ENCODE measurements around the gene CYP2C8. TPM values are rescaled to one million over a fixed set of nuclear protein-coding genes. Genes with fewer than 3 reads are reported as not detected.
"Not testable (repeated sequence)": the region's sequence is repeated elsewhere in the genome, so short reads cannot be mapped to it uniquely, and the experiment has no call there.

The CYP2C8 gene
- 1 to 10 TPM; 3.1 to 3.4 TPM for total RNA-seq
- polyA plus RNA-seq (2013, experiment 1 of 2): 1.1 TPM
- polyA plus RNA-seq (2013, experiment 2 of 2): 1.4 TPM
- long read RNA-seq, experiment 1, partial matches to known transcripts: 0 of 1 reads
- long read RNA-seq, experiment 1, other reads (novel, unspliced or antisense): 1 of 1 reads
- long read RNA-seq, experiment 2, partial matches to known transcripts: 3 of 5 reads
- long read RNA-seq, experiment 2, other reads (novel, unspliced or antisense): 2 of 5 reads
- long read RNA-seq, experiment 3, partial matches to known transcripts: 0 of 8 reads
- long read RNA-seq, experiment 3, other reads (novel, unspliced or antisense): 8 of 8 reads
- long read RNA-seq, experiment 4, partial matches to known transcripts: 0 of 1 reads
- long read RNA-seq, experiment 4, other reads (novel, unspliced or antisense): 1 of 1 reads

- Histone ChIP-seq H3K27me3 (ENCODE audit: control insufficient read depth, insufficient read depth, low read length, poor library complexity, severe bottlenecking) (no peaks in the 10 kb centered on the region), H3K9me3 (ENCODE audit: control insufficient read depth, low read length) (peaks cover 4% of the 10 kb centered on the region), H3K4me3 (ENCODE audit: low read length) (no peak within 1 kb of the TSS), H3K27ac (ENCODE audit: low read depth, low read length) (no peak within 1 kb of the TSS), H3K9ac (ENCODE audit: extremely low read depth, low read length, poor library complexity, severe bottlenecking) (no peak within 1 kb of the TSS), H3K4me1 (ENCODE audit: control insufficient read depth, insufficient read depth, low read length) (no peaks in the 10 kb centered on the region), H3K36me3 (ENCODE audit: control insufficient read depth, insufficient read depth, low read length) (no peaks in the 10 kb centered on the region)
- no peaks in the 10 kb centered on the region for H3K4me1 Mint-ChIP-seq
- H3K36me3 Mint-ChIP-seq (ENCODE audit: low read depth): peaks cover 2% of the 10 kb centered on the region
- TF ChIP-seq CTCF (conservative IDR thresholded peaks at IDR 0.05): no peak
- H3K27me3 Mint-ChIP-seq (ENCODE audit: insufficient read depth): peaks cover 3% of the 10 kb centered on the region
- H3K9me3 Mint-ChIP-seq: peaks cover 9% of the 10 kb centered on the region
- DNase-seq: no peak
- no peak within 1 kb of the TSS for H3K27ac Mint-ChIP-seq
- no peak within 1 kb of the TSS for H3K4me3 Mint-ChIP-seq
These were observed at the start of gene CYP2C8 for GRCh38 chr10:95069286-95069685. Gene CYP2C8 (minus strand): TSS chr10:95069497. CDS start chr10:95069402, 95 bp downstream.

GRCh38 chr10:95116869-95117269 is 47.6 kb upstream of the CYP2C8 start:
- Histone ChIP-seq H3K36me3 (ENCODE audit: control insufficient read depth, insufficient read depth, low read length) (no peaks in the 10 kb centered on the region), H3K9ac (ENCODE audit: extremely low read depth, low read length, poor library complexity, severe bottlenecking) (no peak overlapping the region), H3K9me3 (ENCODE audit: control insufficient read depth, low read length) (peaks cover 62% of the 10 kb centered on the region), H3K27me3 (ENCODE audit: control insufficient read depth, insufficient read depth, low read length, poor library complexity, severe bottlenecking) (no peaks in the 10 kb centered on the region), H3K4me3 (ENCODE audit: low read length) (no peak overlapping the region), H3K27ac (ENCODE audit: low read depth, low read length) (no peak overlapping the region), H3K4me1 (ENCODE audit: control insufficient read depth, insufficient read depth, low read length) (no peaks in the 10 kb centered on the region)
- Mint-ChIP-seq H3K4me1 (no peaks in the 10 kb centered on the region), H3K9me3 (peaks cover 76% of the 10 kb centered on the region), H3K4me3 (no peak overlapping the region), H3K36me3 (ENCODE audit: low read depth) (peaks cover 10% of the 10 kb centered on the region), H3K27ac (no peak overlapping the region), H3K27me3 (ENCODE audit: insufficient read depth) (peaks cover 7% of the 10 kb centered on the region)
- 58 to 82% methylated on average over 2 of the region's 2 CpGs for WGBS, 2 experiments (ENCODE audit: insufficient coverage in 1 of 2, insufficient read length in 1 of 2)
- no peak for TF ChIP-seq CTCF (conservative IDR thresholded peaks at IDR 0.05)
- no peak for DNase-seq

- not testable (repeated sequence) for H3K4me1 Mint-ChIP-seq; H3K36me3 Mint-ChIP-seq (ENCODE audit: low read depth); H3K27ac Mint-ChIP-seq; H3K27ac ChIP-seq (ENCODE audit: low read depth, low read length); H3K4me3 Mint-ChIP-seq; H3K4me1 ChIP-seq (ENCODE audit: control insufficient read depth, insufficient read depth, low read length); H3K36me3 ChIP-seq (ENCODE audit: control insufficient read depth, insufficient read depth, low read length); H3K9ac ChIP-seq (ENCODE audit: extremely low read depth, low read length, poor library complexity, severe bottlenecking); H3K4me3 ChIP-seq (ENCODE audit: low read length); DNase-seq; H3K27me3 ChIP-seq (ENCODE audit: control insufficient read depth, insufficient read depth, low read length, poor library complexity, severe bottlenecking)
- peaks cover 19% of the 10 kb centered on the region for H3K9me3 ChIP-seq (ENCODE audit: control insufficient read depth, low read length)
- peaks cover 16% of the 10 kb centered on the region for H3K27me3 Mint-ChIP-seq (ENCODE audit: insufficient read depth)
- 81 to 83% methylated on average over 6 of the region's 6 CpGs for WGBS, 2 experiments (ENCODE audit: insufficient coverage in 1 of 2, insufficient read length in 1 of 2)
- H3K9me3 Mint-ChIP-seq: peaks cover 65% of the 10 kb centered on the region
These were observed 41.5 kb upstream of the CYP2C8 start for GRCh38 chr10:95110823-95111222.
